HG03064 (cell line): ENCODE measurements around the gene CTNNA2.

ENCODE experiments used
- ATAC-seq: cut with Tn5 transposase; IDR thresholded peaks from one replicate; pipeline ENCODE4 v1.9.1; 2021; ENCODE audit warnings: low read depth; ENCODE audit not compliant: unreplicated experiment

Gene CTNNA2

GRCh38 chr2:80340022-80340421 lies 827.2 kb downstream of the CTNNA2 start:
- no peak for ATAC-seq

DNA sequence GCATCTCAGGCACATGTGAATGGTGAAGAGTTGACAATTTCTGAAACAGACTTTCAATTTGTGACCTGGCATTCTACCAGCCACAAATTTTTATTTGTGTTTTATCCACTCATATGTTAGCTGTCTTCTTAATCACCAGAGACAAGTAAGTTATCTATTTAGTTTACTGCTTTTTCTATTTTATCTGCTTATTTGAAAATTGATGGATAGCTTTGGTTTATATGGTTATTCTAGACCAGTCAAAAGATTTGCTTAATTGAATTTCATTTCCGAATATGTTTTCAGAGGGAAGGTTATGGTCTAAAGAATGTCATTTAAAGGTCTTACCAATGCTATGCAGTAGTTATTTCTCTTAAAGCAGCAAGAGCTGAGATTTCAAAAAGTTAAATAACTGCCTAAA lies 835.2 kb downstream of the CTNNA2 start:
- ATAC-seq = no peak

DNA sequence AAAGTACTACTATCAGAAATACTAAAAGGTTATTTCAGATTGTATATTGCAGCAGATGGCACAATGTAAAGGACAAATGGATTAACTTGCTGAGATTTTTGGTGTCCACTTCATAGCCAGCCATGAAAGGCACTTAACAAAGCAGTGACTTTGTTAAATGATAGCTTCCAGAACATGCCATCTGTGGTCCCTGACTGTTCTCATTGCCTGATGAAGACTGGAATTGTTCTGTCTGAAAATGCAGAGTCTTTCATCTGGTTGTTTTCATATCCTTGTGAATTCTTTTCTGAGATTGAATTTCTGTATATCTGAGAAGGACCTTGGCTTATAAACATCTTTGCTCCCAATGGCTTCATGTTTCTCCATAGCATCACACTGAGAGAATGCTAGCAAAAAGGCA lies 836.1 kb downstream of the CTNNA2 start:
- ATAC-seq = no peak

DNA sequence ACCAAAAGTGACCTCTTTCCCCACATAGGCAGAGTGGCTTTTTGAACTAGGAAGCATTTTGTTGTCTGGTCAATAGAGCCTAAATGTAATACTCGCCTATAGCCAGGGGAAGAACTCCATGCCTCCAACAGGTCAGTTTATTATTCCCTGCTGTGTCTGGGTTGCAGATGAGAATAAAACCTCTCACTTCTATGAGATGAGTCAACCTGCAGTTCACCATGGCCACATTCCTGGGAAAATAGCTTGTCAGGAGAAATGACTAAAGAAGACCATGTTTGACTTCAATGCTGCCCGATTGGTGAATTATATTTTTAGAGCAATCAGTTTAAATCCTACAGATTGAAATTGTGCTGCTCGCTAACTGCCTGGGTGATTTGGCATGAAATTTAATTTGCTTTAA lies 838.4 kb downstream of the CTNNA2 start:
- ATAC-seq = no peak

DNA sequence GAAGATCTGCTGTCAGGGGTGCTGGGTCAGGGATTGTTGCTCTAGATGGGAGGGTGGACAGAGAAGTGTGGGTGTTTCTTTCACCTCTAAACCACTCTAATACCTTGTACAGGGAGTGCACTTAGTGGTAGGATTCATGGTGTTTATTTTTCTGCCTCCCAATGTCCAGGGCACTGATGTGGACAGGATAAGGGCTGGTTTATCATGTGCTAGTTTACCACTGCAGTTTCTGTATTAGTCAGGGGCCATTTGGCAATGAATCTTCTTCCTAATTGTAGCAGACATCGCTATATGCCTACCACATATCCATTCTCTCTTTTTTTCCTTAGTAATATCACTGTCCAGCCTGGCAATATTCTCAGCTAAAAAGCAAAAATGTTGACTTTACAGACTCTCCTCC lies 842.0 kb downstream of the CTNNA2 start:
- no peak for ATAC-seq

GRCh38 chr2:80361904-80362303 lies 849.1 kb downstream of the CTNNA2 start:
- no peak for ATAC-seq

GRCh38 chr2:80363330-80363729 lies 850.5 kb downstream of the CTNNA2 start:
- ATAC-seq = no peak

GRCh38 chr2:80363791-80364349 lies 851.0 kb downstream of the CTNNA2 start:
- ATAC-seq = no peak

GRCh38 chr2:80364524-80365212 lies 851.8 kb downstream of the CTNNA2 start:
- no peak for ATAC-seq

DNA sequence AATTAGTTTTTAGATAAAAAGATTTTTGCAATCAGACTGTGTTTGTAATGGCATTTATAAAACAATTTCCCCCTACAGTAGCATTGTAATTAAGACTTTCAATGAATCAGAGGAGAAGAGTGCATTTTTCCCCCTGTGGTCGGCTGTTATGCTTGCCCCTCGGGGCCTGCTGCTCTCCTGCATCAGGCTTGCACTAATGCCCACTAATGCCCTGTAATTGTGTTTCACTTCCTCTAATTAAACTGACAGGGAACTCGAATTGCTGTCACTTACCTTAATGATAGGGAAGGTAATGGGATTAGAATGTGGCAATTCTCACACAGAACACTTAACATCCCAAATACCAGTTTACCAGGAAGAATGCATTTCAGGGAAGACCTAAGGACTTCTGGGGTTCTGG lies 852.9 kb downstream of the CTNNA2 start:
- no peak for ATAC-seq

DNA sequence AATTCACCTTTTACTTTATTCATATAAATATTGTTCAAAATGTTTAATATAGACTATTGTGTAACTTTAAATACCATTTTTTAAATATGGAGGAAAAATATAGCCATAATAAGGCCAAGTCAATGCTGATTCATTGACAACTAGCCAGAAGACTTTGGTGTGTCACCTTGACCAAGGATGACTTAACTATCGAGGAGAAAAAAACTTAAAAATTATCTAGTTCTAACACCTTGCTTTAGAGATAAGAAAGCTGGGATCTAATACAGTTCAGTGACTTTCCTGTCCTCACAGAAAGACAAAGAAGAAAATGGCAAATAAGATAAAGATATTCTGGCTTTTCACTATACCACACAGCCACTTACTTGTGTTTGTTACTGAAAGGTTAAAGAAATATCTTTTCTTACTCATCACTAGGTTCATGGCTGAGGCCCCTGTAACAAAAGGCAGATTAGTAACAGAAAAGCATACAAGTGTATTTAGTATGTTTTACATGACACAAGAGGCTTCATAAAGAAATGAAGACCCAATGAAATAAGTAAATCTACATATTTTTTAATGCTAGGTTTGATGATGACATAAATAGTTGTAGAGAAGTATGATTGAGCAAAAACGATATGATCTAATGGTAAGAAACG lies 857.6 kb downstream of the CTNNA2 start:
- ATAC-seq = no peak

DNA sequence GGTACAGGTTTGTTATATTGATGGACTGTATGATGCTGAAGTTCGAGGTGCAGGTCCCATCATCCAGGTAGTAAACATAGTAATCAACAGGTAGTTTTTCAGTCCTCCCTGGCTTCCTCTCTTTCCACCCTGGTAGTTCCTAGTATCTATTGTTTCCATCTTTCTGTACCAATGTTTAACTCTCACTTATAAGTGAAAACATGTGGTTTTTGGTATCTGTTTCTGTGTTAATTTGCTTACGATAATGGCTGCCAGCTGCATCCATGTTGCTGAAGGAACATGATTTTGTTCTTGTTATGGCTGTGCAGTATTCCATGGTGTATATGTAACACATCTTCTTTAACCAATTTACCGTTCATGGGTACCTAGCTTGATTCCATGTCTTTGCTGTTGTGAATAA lies 861.3 kb downstream of the CTNNA2 start:
- ATAC-seq = no peak

GRCh38 chr2:80377071-80377470 lies 864.2 kb downstream of the CTNNA2 start:
- no peak for ATAC-seq

DNA sequence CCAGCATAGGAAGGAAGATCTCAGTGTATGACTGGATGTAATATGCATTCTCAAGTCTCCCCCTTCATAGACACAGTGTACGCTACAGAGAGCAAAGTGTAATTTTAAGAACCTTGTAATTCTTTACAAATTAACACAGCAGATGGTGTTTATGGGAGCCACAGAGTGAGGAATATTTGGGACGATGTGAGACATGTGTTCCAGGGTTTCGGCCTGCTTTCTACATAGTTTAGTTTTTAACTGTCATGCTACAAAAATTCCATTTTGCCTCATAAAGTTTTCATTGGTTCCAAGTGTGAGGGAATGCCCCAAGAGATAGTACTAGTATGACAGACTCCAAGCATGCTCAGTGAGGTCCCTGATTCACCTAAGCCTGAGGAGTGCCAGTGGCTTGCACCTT lies 867.9 kb downstream of the CTNNA2 start:
- no peak for ATAC-seq

DNA sequence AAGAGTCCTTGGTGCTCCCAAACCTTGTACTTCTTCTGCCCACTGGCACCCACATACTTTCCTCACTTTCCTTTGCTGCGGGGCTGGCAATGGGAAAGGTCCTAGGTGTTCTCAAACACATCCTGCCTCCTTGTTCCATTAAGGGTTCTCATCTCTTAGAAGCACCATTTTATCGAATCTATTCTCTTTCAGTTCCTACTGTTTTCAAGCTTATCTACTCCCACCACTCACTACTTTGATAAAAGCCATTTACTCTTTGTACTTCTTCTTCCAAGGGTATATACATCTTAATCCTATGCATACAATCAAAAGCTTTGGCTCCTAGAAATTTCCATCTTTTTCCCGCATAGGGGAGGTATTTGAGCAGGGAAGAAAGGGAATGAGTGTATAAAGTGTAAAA lies 868.8 kb downstream of the CTNNA2 start:
- no peak for ATAC-seq

GRCh38 chr2:80392441-80392840 lies 879.6 kb downstream of the CTNNA2 start:
- no peak for ATAC-seq

DNA sequence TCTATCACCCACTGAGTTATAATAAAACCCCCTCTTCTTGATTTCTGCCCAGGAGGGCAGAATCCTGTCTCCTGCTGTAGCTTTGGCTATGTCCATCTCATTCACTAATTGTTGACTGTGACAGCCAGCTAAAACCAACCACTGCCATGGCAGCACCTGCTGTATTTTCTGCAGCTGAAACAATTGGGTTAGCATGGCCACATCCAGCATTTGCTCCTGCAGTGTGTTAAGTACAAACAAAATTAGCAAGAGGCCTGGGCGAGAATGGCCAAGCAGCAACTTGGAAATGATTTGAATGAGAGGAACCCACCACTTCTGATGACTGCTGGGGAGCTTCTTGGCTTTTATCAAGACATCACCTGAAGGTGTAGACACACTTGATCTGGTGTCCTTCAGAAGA lies 881.1 kb downstream of the CTNNA2 start:
- no peak for ATAC-seq

DNA sequence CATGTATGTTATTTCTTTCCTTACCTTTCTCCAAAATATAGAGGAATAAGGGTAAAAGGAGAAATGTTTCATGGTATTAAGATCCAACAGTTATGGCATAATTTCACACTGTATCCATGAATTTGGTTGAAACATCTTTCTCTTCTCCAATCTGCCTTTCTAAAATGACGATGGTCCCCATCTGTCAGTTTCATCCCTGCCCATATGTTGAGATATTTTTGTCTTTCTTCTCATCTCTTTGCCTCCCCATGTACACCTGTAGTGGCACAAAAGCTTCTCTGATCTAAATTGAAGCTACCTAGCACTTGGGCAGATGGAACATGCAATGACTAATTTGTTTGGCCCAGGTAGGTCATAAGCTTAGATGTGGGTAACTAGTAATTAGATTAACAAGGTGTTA lies 882.4 kb downstream of the CTNNA2 start:
- no peak for ATAC-seq

DNA sequence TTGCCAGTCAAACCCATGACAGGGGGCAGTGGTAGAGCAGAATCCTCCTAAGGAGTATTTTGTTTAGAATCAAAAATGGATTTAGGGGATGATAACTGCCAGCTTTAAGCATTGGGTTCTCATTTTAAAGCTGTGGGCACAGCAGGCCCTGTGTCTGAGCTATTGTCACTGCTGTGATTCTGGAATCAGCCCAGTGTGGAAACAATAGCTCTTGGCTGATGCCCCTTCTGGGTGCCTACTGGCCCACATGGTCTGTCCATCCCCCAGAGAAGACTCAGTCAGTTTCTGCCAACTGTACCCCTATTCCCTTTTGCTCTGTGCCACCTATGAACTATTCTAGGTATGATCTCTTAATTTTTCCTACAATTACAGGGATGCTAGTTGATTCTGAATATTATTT lies 883.4 kb downstream of the CTNNA2 start:
- no peak for ATAC-seq

DNA sequence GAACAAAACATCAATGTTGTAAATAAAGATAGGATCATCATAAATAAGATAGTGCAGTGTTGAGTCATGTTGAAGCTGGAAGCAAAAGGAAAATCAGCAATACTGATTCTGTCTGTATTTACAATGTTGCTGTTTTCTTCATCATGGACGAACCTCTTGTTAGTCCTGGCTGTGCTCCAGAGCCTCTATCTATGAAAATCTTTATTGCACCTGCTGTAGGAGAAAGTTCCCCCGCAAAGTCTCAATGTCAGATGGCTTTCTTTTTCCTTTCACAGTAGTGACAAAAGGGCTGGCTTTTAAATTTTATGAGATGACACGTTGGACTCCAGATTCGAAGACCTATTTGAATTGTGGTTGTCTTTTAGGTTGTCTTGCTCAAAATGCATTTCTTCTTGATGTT lies 890.2 kb downstream of the CTNNA2 start:
- ATAC-seq = no peak

DNA sequence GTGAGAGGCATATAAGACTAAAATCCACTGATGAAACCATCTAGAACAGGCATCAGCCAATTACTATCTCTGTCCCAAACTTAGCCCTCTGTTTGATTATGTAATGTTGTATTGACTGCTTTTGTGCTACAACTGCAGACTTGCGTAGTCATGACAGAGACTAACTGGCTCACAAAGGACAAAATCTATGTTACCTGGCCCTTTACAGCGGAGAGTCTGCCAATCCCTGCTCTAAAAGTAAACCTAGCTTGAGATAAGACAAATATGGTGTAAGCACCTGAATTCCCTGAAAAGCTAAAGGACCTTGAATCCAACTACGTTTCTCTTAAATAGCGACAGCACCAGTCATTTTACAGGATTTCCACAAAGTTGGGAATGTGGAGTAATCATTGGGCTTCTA lies 894.5 kb downstream of the CTNNA2 start:
- no peak for ATAC-seq

GRCh38 chr2:80410346-80410745 lies 897.5 kb downstream of the CTNNA2 start:
- ATAC-seq = no peak
